GM19467 (cell line): ENCODE results near the gene PAX3.

Experiments
- ATAC-seq: cut with Tn5 transposase; IDR thresholded peaks from one replicate; pipeline ENCODE4 v1.9.1; 2021; ENCODE audit warnings: mild to moderate bottlenecking, moderate library complexity; ENCODE audit not compliant: unreplicated experiment

PAX3 gene

GRCh38 chr2:222232372-222232771, 66.4 kb downstream of the PAX3 start:
- ATAC-seq: no peak

GRCh38 chr2:222228054-222228453, 70.7 kb downstream of the PAX3 start:
- ATAC-seq: no peak

GRCh38 chr2:222218786-222219185, 80.0 kb downstream of the PAX3 start:
- no peak for ATAC-seq

- no peak for ATAC-seq
Measured at GRCh38 chr2:222217712-222218111, 81.1 kb downstream of the PAX3 start.

GRCh38 chr2:222214885-222215284, 83.9 kb downstream of the PAX3 start:
- no peak for ATAC-seq

GRCh38 chr2:222213049-222213448, 85.7 kb downstream of the PAX3 start:
- no peak for ATAC-seq

GRCh38 chr2:222212571-222212970, 86.2 kb downstream of the PAX3 start:
- no peak for ATAC-seq

- no peak for ATAC-seq
Measured at GRCh38 chr2:222208010-222208690, 90.6 kb downstream of the PAX3 start.

GRCh38 chr2:222205136-222205535, 93.7 kb downstream of the PAX3 start:
- ATAC-seq: no peak

GRCh38 chr2:222203041-222203440, 95.8 kb downstream of the PAX3 start:
- ATAC-seq: no peak

GRCh38 chr2:222196159-222196558, 102.6 kb downstream of the PAX3 start:
- ATAC-seq: no peak

GRCh38 chr2:222194669-222195068, 104.1 kb downstream of the PAX3 start:
- no peak for ATAC-seq

- ATAC-seq: no peak
Measured at GRCh38 chr2:222193328-222193983, 105.3 kb downstream of the PAX3 start.

GRCh38 chr2:222180619-222181018, 118.2 kb downstream of the PAX3 start:
- ATAC-seq: no peak

- ATAC-seq: no peak
Measured at GRCh38 chr2:222179592-222179991, 119.2 kb downstream of the PAX3 start.

- ATAC-seq: no peak
Measured at GRCh38 chr2:222178450-222178849, 120.3 kb downstream of the PAX3 start.

GRCh38 chr2:222176890-222177289, 121.9 kb downstream of the PAX3 start:
- ATAC-seq: no peak

- no peak for ATAC-seq
Measured at GRCh38 chr2:222174450-222174849, 124.3 kb downstream of the PAX3 start.

- no peak for ATAC-seq
Measured at GRCh38 chr2:222169346-222169745, 129.5 kb downstream of the PAX3 start.

GRCh38 chr2:222167762-222168161, 131.0 kb downstream of the PAX3 start:
- no peak for ATAC-seq

GRCh38 chr2:222160944-222161343, 137.9 kb downstream of the PAX3 start:
- no peak for ATAC-seq

- ATAC-seq: no peak
Measured at GRCh38 chr2:222160125-222160524, 138.7 kb downstream of the PAX3 start.

GRCh38 chr2:222159221-222159620, 139.6 kb downstream of the PAX3 start:
- no peak for ATAC-seq
